NB4 (cell line): ENCODE data around the gene HSPB6.

Source experiments
- POLR2A ChIP-seq: IDR thresholded peaks from 2 replicates; pipeline ENCODE4 v1.6.1; 2011; ENCODE audit warnings: mild to moderate bottlenecking; ENCODE audit not compliant: insufficient read length; ENCODE audit errors: extremely low read depth
- TF ChIP-seq, protein P1 (sequence below): IDR thresholded peaks from one replicate; pipeline ENCODE4 v1.5.1; 2012; ENCODE audit warnings: low read depth, low read length
- TF ChIP-seq, protein P2 (sequence below): IDR thresholded peaks from 2 replicates; pipeline ENCODE4 v1.6.1; 2011; ENCODE audit warnings: low read depth, low read length

DNA sequence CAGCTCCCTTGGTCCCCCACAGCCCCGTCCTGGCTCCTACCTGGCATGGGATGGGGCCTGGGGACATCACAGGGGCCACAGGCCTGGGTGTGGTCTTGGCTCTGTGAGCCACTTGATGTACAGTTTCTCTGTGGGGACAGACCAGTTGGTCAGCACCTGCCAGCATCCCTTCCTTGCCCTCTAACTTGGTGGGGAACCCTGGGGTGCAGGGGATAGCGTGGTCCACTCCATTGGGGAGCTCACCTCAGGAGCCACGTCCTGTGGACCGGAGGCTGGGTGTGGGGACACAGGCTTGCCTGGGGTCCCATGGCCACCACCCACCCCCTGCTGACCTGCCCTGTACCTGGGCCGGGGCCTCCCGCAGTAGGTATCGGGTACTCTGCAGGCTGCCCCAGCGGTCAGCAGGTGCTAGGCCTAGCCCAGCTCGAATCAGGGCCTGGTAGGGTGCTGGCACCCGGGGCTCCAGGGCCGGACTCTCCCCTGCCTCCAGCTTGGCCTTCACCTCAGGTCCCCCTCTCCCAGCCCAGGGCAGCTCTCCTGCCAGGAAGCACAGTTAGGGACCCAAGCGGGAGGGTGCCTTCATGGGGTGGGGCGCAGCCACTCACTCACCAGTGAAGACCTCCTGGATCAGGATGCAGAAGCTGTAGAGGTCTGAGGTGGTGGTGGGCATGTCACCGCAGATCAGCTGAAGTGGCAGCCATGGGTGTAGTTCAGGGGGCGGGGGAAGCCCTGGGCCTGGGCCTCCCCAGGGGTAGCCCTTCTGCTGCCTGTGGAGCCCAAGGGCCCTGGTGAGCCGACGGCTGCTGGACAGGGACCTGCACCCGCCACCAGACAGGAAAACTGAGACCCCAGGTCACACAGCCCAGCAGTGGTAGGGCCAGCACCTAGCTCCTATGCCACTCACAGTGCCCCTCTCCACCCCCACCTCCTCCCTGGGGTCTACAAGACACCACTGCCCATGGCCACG, 33.4 kb upstream of the HSPB6 start:
- TF ChIP-seq, protein P1, sequence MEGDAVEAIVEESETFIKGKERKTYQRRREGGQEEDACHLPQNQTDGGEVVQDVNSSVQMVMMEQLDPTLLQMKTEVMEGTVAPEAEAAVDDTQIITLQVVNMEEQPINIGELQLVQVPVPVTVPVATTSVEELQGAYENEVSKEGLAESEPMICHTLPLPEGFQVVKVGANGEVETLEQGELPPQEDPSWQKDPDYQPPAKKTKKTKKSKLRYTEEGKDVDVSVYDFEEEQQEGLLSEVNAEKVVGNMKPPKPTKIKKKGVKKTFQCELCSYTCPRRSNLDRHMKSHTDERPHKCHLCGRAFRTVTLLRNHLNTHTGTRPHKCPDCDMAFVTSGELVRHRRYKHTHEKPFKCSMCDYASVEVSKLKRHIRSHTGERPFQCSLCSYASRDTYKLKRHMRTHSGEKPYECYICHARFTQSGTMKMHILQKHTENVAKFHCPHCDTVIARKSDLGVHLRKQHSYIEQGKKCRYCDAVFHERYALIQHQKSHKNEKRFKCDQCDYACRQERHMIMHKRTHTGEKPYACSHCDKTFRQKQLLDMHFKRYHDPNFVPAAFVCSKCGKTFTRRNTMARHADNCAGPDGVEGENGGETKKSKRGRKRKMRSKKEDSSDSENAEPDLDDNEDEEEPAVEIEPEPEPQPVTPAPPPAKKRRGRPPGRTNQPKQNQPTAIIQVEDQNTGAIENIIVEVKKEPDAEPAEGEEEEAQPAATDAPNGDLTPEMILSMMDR, result no peak
- TF ChIP-seq, protein P2, sequence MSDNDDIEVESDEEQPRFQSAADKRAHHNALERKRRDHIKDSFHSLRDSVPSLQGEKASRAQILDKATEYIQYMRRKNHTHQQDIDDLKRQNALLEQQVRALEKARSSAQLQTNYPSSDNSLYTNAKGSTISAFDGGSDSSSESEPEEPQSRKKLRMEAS, result no peak
- no peak for TF ChIP-seq POLR2A
